ENCODE measurements around the gene C17orf67.

The C17orf67 gene, protein sequence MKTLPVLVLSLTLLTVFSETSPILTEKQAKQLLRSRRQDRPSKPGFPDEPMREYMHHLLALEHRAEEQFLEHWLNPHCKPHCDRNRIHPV

DNA sequence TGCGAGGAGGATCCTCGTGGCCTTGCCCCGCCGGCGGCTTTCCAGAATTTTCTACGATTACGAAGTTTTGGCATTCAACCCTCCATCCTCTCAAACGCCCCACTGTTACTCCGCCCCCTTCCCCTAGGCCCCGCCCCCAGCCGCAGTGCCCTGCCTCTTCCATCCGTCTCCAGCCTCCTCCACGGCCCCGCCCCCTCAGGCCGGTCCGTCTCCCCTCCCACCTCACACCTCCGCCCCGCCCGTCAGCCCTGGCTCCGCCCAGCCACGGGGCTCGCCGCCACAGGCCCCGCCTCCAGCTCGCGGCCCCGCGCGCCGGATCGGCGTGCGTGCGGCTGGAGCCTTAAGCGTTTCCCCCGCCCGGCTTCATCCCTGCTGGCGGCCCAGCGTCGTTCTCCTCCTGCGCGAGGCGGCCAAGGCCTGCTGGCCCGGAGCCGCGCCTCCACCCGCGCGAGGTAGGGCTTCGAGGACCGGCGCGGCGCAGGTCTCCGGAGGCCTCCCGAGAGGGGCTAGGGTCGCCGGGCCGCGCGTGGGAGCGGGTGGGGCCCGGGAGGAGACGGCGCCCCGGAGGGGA, at the start of gene C17orf67, which contains the start of gene DGKE:
Gene C17orf67 (minus strand): TSS at position 112 of the 571 bp plus-strand sequence. CDS start 18,110 bp downstream, outside the sequence.
Gene DGKE (plus strand): TSS at position 343 of the 571 bp plus-strand sequence. CDS start 645 bp downstream, outside the sequence.
- DNase-seq, result no peak

DNA sequence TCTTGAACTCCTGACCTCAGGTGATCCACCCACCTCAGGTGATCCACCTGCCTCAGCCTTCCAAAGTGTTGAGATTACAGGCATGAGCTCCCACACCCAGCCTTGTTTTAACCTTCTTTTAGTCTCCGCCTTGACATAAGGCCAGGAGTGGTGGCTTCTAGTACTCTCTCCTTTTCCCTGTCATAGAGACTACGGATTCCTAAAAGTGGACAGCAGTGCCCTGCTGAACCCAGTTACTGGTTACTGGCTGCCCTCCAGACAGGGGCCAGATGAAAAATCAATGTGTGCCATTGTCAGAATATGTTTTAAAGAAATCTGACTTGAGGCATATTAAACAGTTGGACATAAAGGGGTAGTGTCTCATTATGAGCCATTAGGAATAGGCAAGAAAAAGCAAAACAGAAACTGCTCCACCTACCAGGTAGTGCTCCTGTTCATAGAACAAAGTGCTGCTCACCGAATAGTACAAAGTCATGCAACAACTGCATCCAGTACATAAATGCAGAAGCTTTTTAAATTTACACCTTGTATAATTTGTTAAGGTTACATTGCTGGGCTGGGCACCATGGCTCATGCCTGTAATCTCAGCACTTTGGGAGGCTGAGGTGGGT, 48.1 kb upstream of the C17orf67 start:
- DNase-seq, result no peak

DNA sequence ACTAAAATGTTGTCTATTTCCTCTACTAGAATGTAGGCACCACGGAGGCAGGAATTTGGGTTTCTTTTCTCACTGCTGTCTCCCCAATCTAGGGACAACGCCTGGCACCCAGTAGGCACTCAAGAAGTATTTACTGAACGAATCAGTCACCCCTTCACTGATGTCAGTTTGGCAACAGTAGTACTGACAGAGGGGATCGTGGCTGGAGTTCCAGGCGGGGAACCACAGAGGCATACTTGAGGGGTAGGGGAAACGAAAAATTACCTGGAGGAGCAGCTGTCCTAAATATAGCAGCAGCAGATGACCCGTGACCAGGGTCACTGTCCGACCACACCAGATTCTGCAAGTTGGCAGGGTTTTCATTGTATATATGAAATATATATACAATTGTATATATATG, 46.9 kb upstream of the C17orf67 start:
- no peak for DNase-seq

DNA sequence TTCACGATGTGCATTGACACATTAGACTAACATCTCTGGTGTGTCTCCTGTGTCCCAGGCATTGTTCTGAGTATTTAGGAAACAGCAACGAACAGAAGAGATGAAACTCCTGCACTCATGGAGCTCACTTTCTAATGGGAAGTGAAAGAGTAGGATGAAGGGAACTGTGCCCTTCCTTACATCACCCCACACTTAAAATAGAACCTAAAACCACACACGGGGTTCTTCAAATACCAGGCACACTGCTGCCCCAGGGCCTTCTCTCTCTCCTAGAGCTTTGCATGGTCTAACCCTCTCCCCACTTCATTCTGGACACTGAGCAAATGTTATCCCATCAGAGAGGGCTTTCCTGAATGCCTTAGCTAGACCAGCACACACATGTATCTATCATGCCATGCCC, 46.4 kb upstream of the C17orf67 start:
- DNase-seq, result no peak

DNA sequence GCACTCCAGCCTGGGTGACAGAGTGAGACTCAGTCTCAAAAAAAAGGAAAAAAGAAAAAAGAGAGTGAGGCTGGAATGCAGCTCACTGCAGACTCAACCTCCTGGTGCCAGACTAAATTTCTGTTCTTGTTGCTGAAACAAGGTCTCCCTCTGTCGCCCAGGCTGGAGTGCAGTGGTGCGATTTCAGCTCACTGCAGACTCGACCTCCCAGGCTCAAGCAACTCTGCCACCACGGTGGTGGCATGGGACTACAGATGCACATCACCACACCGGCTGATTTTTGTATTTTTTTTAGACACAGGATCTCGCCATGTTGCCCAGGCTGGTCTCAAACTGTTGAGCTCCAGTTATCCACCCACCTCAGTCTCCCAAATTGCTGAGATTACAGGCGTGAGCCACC, 45.6 kb upstream of the C17orf67 start:
- no peak for DNase-seq

DNA sequence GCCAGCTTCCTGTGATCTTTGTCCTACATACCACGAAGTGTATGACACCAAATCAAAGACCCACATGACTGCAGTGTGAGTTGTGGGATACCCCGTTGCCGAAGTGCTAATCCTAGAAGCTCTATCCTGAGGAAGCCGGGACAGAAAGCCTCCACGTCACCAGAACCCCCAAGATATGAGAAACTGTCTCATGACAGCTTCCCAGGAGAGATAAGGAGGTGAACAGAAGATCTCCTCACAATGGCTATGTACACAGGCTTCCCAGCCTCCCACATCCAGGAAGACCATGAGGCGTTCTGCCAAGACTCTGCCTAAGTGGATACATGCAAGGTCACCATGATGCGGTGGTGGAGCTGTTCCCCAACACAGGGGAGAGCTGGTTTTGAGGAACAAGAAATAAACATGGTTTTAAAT, 43.1 kb upstream of the C17orf67 start:
- no peak for DNase-seq

DNA sequence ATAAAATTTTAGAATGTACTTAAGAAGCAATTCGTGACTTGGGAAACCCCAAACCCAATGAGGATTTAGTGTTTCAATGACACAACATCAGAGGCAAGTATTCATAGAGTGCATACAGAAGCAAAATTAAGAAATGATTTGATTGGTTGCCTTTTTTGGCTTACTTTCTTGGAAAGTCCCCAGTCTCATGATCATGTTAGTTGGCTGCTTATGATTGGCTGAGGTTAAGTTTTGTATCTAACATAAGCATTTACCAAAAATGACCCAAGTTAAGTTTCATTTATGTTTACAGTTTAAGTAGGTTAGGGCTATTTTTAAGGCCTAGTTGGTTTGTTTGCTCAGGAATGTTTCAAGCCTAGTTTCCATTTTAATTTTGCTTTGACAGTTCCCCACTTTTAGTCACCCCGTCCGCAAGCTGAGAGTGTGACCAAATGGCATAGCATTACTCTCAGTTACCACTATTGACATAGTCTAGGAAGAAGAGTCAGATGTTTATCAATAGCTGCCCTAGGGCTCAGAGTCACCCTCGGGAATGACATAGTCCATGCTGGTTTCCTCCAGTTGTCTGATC, 36.4 kb upstream of the C17orf67 start:
- no peak for DNase-seq

DNA sequence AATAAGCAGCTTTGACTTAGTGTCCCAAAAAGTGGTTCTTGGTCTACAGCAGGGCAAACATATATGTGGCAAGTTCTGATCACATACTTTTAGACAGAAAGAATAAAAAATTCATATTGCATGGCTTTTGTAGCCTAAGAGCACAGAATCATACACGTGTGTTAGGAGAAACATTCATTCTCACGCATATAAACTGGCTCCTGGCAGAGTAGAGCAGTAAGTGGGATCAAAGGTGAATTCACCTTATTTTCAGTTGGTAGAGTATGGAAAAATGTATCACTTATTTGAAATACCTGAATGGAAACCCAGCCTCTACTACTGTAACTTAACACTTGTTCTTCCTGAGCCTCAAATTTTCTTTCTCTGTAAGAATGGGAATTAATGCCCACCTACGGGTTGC, 35.0 kb upstream of the C17orf67 start:
- DNase-seq, result no peak

DNA sequence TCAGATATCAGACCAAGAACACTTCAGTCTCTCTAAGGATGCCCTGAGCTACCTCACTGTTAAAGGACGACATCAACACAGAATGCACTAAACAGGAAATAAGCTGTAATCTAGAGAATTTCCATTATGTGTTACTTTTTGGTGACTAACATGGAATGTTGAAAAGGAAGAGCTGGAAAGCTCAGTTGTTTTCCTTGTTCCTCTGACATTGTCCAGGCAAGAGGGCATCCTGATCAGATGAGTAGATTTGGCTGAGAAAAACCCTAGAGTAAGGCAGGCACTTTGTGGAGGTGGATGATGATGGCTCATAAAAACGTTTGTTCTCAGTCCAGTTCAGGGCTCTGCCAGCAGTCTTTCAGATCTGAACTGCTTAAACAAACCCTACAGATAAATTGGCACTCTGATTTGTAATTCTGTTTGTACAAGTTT, 34.2 kb upstream of the C17orf67 start:
- DNase-seq, result no peak

DNA sequence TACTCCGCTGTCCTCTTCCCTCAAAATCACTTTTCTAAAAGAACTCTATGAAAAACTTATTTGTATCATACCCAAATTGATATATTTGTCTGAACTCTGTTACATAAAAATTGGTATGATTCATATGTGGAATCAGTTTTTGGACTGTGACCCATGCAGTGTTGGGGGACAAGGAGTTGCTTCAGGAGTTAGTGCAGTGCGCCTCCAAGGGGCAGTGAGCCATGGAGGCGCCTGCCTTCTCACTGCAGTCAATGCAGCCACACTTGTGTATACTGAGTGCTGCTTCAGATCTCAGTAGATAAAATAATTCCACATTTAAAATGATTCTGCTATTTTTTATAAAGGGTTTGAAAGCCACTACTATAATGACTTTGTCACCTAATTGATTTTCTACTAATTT, 32.8 kb upstream of the C17orf67 start:
- no peak for DNase-seq

DNA sequence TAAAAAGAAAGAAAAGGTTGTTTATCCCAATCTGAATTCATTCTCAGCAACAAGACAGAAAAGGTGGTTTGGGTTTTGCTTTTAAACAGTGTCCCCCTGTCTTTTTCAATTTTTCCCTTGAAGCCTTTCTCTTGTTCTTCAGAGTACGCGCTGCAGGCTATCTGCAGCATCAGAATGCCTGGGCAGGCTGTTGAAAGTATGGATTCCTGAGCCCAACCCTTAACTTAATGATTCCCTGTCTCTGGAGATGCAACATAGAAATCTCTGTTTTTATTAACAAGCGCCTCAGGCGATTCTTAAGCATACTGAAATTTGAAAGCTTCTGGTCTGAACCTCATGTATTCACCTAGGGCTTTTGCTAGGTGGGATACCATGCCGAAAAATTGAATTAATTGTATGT, 32.4 kb upstream of the C17orf67 start:
- DNase-seq, result no peak

DNA sequence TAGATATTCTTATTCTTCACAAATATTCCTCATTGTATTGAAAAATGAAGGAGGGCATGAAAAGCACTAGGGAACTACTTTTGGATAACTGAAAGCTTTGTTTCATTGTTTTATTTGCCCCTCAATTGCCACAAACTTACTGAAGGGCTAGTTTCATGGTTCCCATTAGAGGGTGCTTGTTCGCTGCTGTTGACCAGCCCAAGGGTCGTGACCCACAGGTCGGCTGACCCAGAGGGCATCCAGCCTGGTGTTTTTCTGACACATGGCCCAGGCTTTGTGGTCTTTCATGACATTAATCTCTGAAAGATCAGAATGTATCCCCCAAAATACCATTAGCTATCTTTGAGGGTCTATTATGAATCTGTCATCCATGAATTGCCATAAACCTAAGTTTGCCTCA, 30.3 kb upstream of the C17orf67 start:
- DNase-seq, result no peak

DNA sequence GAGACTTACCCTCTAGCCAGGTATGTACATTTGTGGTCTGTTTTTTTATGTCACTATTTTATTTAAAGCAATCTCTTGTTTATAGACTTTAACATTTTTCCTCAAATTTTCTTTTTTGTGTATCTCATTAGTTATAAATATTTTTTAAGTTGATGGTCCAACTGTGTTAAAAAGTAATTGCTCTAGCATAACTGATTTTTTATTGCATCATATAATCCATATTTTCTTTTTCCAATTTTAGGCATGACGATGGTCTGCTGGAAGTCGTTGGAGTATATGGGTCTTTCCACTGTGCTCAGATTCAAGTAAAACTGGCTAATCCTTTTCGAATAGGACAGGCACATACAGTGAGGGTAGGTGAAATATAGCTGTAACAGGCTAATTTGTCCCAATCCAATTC, 28.2 kb upstream of the C17orf67 start:
- no peak for DNase-seq

DNA sequence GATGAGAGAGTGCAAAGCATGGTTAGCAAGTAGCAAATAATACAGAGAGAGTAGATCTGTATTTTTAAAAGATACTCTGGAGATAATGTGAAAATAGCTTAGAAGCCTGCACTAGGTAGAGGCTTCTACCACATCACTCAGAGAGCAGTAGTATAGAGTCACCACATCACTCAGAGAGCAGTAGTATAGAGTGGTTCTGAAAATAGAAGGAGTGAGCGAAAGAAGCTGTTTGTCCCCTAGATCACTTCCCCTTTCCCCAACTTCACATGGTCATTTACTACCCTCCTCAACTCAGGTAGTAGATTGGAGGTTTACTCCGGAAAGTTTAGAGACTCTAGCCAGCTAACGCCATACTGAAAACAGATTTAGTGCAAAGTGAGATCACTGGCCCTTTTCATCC, 17.3 kb upstream of the C17orf67 start:
- no peak for DNase-seq

DNA sequence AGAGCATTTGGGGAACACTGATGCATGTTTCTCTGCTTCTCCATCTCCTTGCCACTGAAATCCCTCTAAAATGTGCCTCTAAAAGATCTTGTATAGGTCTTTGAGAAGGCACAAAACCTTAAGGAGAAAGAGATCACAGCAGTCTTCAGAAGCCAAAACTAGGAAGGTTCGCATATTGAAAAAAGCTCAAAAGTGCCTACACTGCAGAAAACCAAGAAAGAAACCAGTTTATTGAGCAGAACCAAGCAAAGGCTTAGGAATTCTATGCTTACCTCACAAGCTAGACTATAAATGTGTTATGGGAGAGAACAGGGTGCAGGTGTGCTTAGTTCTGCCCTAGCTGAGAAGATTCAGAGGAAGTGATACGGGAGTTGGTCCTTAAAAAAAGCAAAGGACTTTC, 16.9 kb upstream of the C17orf67 start:
- DNase-seq, result no peak

DNA sequence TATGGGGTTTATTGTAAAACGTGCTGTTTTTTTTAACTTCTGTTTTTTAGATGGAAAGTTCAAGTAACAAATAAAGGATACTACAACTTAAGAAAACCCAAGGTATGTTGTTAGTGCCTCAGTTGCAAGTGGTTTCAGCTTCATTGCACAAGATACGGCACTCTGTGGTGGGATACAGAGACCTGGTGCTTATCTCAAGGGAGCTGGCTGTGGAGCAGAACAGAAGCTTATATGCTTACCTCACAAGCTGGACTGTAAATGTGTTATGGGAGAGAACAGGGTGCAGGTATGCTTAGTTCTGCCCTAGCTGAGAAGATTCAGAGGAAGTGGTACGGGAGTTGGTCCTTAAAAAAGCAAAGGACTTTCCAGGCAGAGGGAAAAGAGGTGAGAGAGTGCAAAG, 15.4 kb upstream of the C17orf67 start:
- no peak for DNase-seq

DNA sequence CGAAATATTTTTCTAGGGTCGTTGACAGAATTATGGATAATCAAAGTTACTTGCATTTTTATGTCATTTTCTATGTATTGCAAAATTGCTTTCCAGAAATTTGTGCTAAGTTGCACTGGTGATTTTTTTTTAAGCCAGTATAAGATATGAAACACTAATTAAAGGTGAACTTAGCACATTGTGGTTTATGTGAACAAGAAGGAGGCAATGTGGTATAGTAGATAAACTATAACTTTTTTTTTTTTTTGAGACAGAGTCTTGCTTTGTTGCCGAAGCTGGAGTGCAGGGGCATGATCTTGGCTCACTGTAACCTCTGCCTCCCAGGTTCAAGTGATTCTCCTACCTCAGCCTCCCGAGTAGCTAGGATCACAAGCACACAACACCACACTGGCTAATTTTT, 13.4 kb upstream of the C17orf67 start:
- DNase-seq, result no peak

DNA sequence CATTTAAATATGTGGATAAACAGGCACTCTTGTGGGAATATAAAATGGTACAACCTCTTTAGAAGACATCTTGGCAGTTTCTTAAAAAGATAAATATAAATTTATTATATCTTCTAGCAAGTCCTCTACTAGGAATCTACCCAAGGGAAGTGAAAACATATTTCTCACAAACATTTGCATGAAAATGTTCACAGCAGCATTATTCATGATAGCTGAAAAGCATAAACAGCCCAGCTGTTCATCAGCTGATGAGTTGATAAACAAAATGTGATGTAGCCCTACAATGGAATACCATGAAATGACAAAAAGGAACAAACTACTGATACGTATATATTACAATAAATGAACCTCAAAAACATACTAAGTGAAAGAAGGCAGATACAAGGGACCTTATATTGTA, 12.2 kb upstream of the C17orf67 start:
- no peak for DNase-seq

DNA sequence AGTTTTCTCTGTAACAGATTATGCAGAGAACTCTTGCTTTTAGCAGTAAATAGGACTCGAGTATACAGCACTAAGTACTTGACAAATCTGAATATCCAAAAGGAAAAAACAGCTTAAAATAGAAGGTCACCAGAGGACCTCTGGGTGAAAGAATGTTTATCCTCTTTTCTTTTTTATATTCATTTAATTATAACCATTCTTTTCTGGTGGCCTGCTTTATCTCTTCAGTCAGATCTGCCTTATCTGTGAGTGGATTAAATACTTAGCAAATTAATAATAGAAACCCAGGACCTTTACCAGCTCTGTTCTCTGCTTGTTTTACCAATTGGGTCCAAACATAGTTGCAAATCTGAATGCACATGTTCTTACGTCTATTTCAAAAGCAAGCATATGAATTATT, 8.9 kb upstream of the C17orf67 start:
- DNase-seq, result no peak

DNA sequence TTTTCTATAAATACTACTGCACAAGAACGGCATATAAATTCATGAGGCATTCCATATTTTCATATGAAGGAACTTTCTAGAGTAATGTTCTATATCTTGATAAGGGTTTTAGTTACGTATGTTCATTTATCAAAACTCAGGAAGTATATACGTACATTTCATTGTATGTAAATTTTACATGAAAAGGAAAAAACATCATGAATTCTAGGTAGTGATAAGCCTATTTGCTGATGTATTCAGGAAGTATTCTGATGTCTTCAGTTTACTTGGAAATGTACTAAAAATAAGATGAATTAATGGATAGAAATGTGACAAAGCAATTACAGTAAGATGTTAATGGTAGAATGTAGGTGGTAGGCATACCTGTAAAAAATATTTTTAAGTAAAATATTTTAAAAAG, 5.0 kb upstream of the C17orf67 start:
- DNase-seq, result no peak

DNA sequence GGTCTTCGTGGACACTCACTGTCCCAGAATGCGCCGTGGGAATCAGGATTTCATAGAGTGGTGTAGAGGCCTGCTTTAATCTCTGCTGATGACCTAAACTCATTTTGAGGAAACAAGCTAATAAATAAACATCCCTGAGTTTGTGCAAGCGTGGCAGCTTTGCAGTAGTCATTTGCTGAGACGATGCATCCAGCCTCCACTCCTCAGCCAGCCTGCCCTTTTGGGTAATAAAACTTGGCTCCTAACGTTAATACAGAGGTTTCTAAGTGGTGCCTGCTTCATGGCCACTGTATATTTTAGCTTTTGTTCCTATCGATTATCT, 1.5 kb upstream of the C17orf67 start:
- DNase-seq, result no peak

DNA sequence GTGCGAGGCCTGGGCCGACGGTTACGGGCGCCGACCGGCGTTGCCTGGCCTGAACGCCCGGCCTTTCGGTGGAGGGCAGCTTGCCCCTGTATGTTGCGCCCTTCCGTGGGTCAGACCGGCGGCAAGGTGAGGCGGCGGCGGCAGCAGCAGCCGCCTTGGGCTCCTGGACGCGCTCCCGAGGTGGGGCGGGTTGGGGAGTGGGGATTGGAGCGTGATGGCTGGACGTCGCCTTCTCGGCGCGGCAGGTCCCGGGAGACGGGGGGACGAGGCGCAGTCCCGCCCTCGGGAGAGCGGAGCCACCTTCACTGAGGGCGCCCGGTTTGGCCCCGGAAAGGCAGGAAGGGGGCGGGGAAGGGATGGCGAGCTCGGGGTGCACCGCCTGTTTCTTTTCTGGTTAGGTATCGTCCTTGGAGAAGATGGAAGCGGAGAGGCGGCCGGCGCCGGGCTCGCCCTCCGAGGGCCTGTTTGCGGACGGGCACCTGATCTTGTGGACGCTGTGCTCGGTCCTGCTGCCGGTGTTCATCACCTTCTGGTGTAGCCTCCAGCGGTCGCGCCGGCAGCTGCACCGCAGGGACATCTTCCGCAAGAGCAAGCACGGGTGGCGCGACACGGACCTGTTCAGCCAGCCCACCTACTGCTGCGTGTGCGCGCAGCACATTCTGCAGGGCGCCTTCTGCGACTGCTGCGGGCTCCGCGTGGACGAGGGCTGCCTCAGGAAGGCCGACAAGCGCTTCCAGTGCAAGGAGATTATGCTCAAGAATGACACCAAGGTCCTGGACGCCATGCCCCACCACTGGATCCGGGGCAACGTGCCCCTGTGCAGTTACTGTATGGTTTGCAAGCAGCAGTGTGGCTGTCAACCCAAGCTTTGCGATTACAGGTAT, 902 bp upstream of the C17orf67 start:
- DNase-seq, result no peak

DNA sequence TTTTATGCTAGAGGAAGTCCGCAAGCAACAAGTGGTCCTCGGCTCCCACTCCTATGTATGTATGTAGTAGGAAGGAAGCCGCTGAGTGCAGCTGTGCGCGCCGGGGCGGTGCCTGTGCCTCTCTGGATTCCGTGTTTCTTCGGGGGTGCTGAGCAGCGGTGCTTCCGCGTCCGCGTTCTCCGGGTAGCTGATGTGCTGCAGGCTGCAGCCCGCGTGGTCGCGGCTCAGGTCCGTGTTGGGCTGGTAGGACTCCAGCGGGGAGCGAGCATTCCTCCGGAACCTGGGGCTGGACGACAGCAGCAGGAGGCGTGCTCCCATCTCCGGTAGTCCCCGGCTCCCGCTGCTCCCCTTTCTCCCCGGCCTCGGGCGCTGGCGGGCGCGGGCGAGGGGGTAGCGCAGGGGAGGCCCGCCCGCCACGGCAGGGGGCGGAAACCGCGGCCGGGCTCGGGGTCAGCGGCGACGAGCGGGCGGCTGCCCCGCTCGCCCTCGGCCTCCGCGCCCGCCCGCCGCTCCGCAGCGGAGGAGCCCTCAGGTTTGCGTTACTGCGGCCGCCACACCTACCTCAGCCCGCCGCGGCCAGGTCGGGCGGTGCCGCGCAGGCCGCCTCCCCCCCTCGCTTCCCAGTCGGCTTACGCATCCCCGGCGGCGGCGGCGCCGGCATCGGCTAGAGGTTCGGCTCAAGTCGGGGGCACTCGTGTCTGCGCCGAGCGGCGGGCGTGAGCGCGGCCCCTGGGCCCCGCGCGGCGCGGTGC, 487 bp downstream of the C17orf67 start:
- DNase-seq, result no peak
